ENCODE measurements around the gene NHEJ1. TPM values are rescaled to one million over a fixed set of nuclear protein-coding genes. Genes with fewer than 3 reads are reported as not detected.

The NHEJ1 gene
- total RNA-seq, 1 experiment from 2014 or later: 20.8 TPM

DNA sequence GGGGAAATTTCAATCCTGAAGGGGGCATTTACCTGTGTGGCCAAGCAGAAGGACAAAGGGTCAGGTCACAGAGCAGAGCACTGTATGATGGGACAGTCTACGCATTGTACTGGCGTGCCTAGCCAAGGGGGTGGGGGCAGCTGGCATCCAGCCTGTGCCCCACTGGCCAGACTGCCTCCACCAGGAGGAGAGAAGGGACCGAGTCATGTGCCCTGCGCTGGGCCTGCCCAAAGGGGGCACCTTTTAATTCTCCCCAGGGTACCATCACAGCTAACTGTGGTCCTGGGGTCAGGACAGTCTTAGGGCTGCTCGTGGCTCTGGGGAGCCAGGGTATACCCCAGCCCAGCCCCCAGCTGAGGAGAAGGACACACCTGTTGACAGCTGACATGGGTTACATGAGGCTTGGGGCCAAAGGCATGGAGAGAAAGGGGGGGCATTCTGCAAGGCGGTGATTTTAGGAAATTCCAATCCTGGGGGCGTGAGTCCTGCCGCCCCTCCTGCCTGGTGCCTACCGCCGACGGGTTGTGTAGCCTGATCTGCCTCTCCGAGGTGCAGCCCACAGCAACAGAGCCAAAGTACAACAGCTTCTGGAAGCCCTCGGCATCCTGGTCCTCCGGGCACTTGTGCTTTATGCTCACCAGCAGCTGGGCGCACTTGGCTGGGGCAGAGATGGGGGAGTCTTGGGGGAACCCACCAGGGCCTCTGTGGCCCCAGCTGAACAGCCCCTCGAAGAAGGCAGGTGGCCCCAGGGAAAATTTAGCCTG, 130.3 kb downstream of the NHEJ1 start:
- H4K91ac ChIP-seq (ENCODE audit: insufficient read length, low read depth, low read length): no peak overlapping the region
- H2BK12ac ChIP-seq (ENCODE audit: insufficient read length, low read depth, low read length): no peak overlapping the region
- H3K23ac ChIP-seq (ENCODE audit: insufficient read length, low read depth, low read length): no peak overlapping the region
- Mint-ChIP-seq H3K4me1 (peaks cover 4% of the 10 kb centered on the region in 2 experiments), H3K4me3 (no peak overlapping the region), H3K9me3 (no peaks in the 10 kb centered on the region), H3K27ac (peak overlapping the region in 1 of 3 experiments; percentile 44; a peak in 1 of 7 replicates), H3K27me3 (ENCODE audit: low read depth) (peaks cover 27% of the 10 kb centered on the region), H3K36me3 (ENCODE audit: insufficient read depth in 1 of 3, low read depth in 3 of 3) (no peaks in the 10 kb centered on the region)
- no peak overlapping the region for H2AFZ ChIP-seq (ENCODE audit: low read length)
- no peak overlapping the region for H3K56ac ChIP-seq (ENCODE audit: insufficient read length, low read depth, low read length)
- no peak overlapping the region for H2BK20ac ChIP-seq (ENCODE audit: low read depth, low read length, poor library complexity, severe bottlenecking)
- no peak overlapping the region for H2AK5ac ChIP-seq (ENCODE audit: insufficient read length, low read length)
- no peak overlapping the region for H3K14ac ChIP-seq (ENCODE audit: insufficient read depth, low read length)
- no peak overlapping the region for H3T11ph ChIP-seq (ENCODE audit: low read length)
- H4K20me1 ChIP-seq (ENCODE audit: control insufficient read depth, insufficient read depth, insufficient read length): no peaks in the 10 kb centered on the region
- no peaks in the 10 kb centered on the region for H3K4me1 ChIP-seq (ENCODE audit: insufficient read depth, low read length)
- H4K5ac ChIP-seq (ENCODE audit: insufficient read length, low read depth, low read length): no peak overlapping the region
- H3K4me2 ChIP-seq (ENCODE audit: insufficient read depth, insufficient read length, low read length): no peak overlapping the region
- H3K79me1 ChIP-seq (ENCODE audit: insufficient read depth, low read depth, low read length, poor library complexity, severe bottlenecking): no peaks in the 10 kb centered on the region
- WGBS (ENCODE audit: extremely low coverage, insufficient read length, low lambda C conversion rate): no CpG with 5 or more reads among the region's 16 CpGs
- TF ChIP-seq, protein P1, sequence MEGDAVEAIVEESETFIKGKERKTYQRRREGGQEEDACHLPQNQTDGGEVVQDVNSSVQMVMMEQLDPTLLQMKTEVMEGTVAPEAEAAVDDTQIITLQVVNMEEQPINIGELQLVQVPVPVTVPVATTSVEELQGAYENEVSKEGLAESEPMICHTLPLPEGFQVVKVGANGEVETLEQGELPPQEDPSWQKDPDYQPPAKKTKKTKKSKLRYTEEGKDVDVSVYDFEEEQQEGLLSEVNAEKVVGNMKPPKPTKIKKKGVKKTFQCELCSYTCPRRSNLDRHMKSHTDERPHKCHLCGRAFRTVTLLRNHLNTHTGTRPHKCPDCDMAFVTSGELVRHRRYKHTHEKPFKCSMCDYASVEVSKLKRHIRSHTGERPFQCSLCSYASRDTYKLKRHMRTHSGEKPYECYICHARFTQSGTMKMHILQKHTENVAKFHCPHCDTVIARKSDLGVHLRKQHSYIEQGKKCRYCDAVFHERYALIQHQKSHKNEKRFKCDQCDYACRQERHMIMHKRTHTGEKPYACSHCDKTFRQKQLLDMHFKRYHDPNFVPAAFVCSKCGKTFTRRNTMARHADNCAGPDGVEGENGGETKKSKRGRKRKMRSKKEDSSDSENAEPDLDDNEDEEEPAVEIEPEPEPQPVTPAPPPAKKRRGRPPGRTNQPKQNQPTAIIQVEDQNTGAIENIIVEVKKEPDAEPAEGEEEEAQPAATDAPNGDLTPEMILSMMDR (conservative IDR thresholded peaks at IDR 0.05): no peak
- no peak overlapping the region for H3K9ac ChIP-seq (ENCODE audit: extremely low read depth, insufficient read length, low read length)
- no peak overlapping the region for H3K18ac ChIP-seq (ENCODE audit: insufficient read length, low read depth, low read length)
- no peak overlapping the region for H2BK5ac ChIP-seq (ENCODE audit: insufficient read length, low read length)
- no peak overlapping the region for H3K27ac ChIP-seq (ENCODE audit: insufficient read length, low read depth, low read length)
- H3K4ac ChIP-seq (ENCODE audit: low read depth, low read length): no peak overlapping the region
- no peaks in the 10 kb centered on the region for H3K27me3 ChIP-seq (ENCODE audit: insufficient read depth, low read length)
- no peak overlapping the region for H2BK120ac ChIP-seq (ENCODE audit: low read depth, low read length, poor library complexity, severe bottlenecking)
- H2BK15ac ChIP-seq (ENCODE audit: low read depth, low read length): no peak overlapping the region
- H3K23me2 ChIP-seq (ENCODE audit: insufficient read length, low read depth, low read length, poor library complexity, severe bottlenecking): no peaks in the 10 kb centered on the region
- no peak for DNase-seq
- no peaks in the 10 kb centered on the region for H3K9me3 ChIP-seq (ENCODE audit: control insufficient read depth, low read depth, low read length)
- H4K8ac ChIP-seq (replicated peaks; ENCODE audit: insufficient read length, low read depth, low read length): no peak overlapping the region
- H3K79me2 ChIP-seq (ENCODE audit: insufficient read depth, low read length): no peaks in the 10 kb centered on the region

All from H9 (cell line).